OCI-LY7 (cell line): ENCODE measurements around the gene ZNF609. TPM values are rescaled to one million over a fixed set of nuclear protein-coding genes. Genes with fewer than 3 reads are reported as not detected.
"Not testable (repeated sequence)": the region's sequence is repeated elsewhere in the genome, so short reads cannot be mapped to it uniquely, and the experiment has no call there.

Experiments used
- BruUV-seq: library from RNA; stranded (reverse); fragments of 400-500 nt; replicated peaks from 2 replicates; lab custom pipeline; 2021; lab: Mats Ljungman, UMichigan
- CTCF ChIA-PET: fragments of 300-600 bp; sonication (Branson Sonifier 250); formaldehyde crosslinking; loops from one replicate; lab custom pipeline; 2022; ENCODE audit warnings: antibody characterized with exemption; ENCODE audit not compliant: unreplicated experiment; lab: Charles Lee
- POLR2A ChIA-PET: fragments of 300-600 bp; sonication (Branson Sonifier 250); formaldehyde crosslinking; loops from one replicate; lab custom pipeline; 2022; ENCODE audit warnings: antibody characterized with exemption; lab: Charles Lee
- DNase-seq: peaks from one replicate; pipeline ENCODE4 v3.0.0-alpha.2; 2015; ENCODE audit warnings: low spot score
- H2AFZ ChIP-seq: fragments of 200-600 bp; sonication (generic), shearing (Covaris generic); 2 replicates; pipeline ENCODE4 v1.6.1; 2014; ENCODE audit warnings: mild to moderate bottlenecking, antibody characterized with exemption, low read length, moderate library complexity
- H3K27ac ChIP-seq: fragments of 200-600 bp; sonication (generic); 2 replicates; pipeline ENCODE4 v1.5.1; 2014; ENCODE audit warnings: mixed run types, low read depth, mild to moderate bottlenecking, moderate library complexity, low read length, inconsistent platforms; ENCODE audit not compliant: poor library complexity, severe bottlenecking
- H3K36me3 ChIP-seq: fragments of 200-600 bp; sonication (generic); 2 replicates; pipeline ENCODE4 v1.6.1; 2014; ENCODE audit warnings: mild to moderate bottlenecking, antibody characterized with exemption, low read length, moderate library complexity, mixed read lengths; ENCODE audit not compliant: insufficient read depth
- H3K4me1 ChIP-seq: fragments of 200-600 bp; sonication (generic); 2 replicates; pipeline ENCODE4 v1.5.1; 2014; ENCODE audit warnings: mild to moderate bottlenecking, low read length; ENCODE audit not compliant: insufficient read depth, poor library complexity, severe bottlenecking
- H3K4me2 ChIP-seq: fragments of 200-600 bp; sonication (generic); 2 replicates; pipeline ENCODE4 v1.6.1; 2014; ENCODE audit warnings: mild to moderate bottlenecking, low read length
- H3K4me3 ChIP-seq: fragments of 200-600 bp; sonication (generic); 2 replicates; pipeline ENCODE4 v1.5.1; 2014; ENCODE audit warnings: mild to moderate bottlenecking, low read depth, low read length; ENCODE audit not compliant: poor library complexity, severe bottlenecking
- H3K79me2 ChIP-seq: fragments of 200-600 bp; sonication (generic); 2 replicates; pipeline ENCODE4 v1.6.1; 2016; ENCODE audit warnings: low read depth, mild to moderate bottlenecking, low read length, moderate library complexity, mixed read lengths; ENCODE audit not compliant: insufficient read depth
- H3K9me2 ChIP-seq: fragments of 200-600 bp; sonication (generic); 2 replicates; pipeline ENCODE4 v1.6.1; 2016; ENCODE audit warnings: mild to moderate bottlenecking, low read length, mixed read lengths; ENCODE audit not compliant: insufficient read depth
- H3K9me3 ChIP-seq: fragments of 200-600 bp; sonication (generic); 2 replicates; pipeline ENCODE4 v1.6.1; 2014; ENCODE audit warnings: mild to moderate bottlenecking, mixed run types, low read length, mixed read lengths
- H4K20me1 ChIP-seq: fragments of 200-600 bp; sonication (generic); 2 replicates; pipeline ENCODE4 v1.6.1; 2014; ENCODE audit warnings: mild to moderate bottlenecking, antibody characterized with exemption, low read length, moderate library complexity, mixed read lengths; ENCODE audit not compliant: insufficient read depth
- CTCF ChIP-seq: fragments of 200-600 bp; sonication (generic); conservative IDR thresholded peaks from 2 replicates; pipeline ENCODE4 v1.5.1; 2014; ENCODE audit warnings: mild to moderate bottlenecking, antibody characterized with exemption, low read length, moderate library complexity, mixed read lengths
- EZH2phosphoT487 ChIP-seq: fragments of 200-600 bp; sonication (generic); IDR thresholded peaks from 2 replicates; pipeline ENCODE4 v1.6.1; 2018; ENCODE audit warnings: low read depth, borderline replicate concordance, mild to moderate bottlenecking, mixed run types, antibody characterized with exemption, low read length, moderate library complexity, mixed read lengths
- intact Hi-C: fragments of 100-400 bp; cut with micrococcal nuclease; formaldehyde crosslinking; loops from one replicate; pipeline ENCODE4 v1.10.0; 2022; ENCODE audit not compliant: unreplicated experiment
- total RNA-seq, 2 experiments: library from RNA; depleted of rRNA in 1 of 2; stranded (reverse); fragments of >200 nt in 1 of 2; shearing (Covaris generic) in 1 of 2; gene quantifications; 2 replicates each; pipeline ENCODE4 v1.2.3, GENCODE V29; 2014 to 2022

The ZNF609 gene
- total RNA-seq, 2 experiments from 2014 or later = 17.2 to 35.1 TPM

GRCh38 chr15:64599716-64600115, 139.3 kb downstream of the ZNF609 start:
- POLR2A ChIA-PET = interaction anchor here (0.7 kb wide), 1 partner anchor 23 kb away, joined by 5 read pairs; no protein-coding TSS in a partner anchor
- no peaks in the 10 kb centered on the region for H4K20me1 ChIP-seq
- peaks cover 14% of the 10 kb centered on the region for H3K4me1 ChIP-seq
- no peaks in the 10 kb centered on the region for H3K9me3 ChIP-seq
- H3K9me2 ChIP-seq = no peaks in the 10 kb centered on the region
- H2AFZ ChIP-seq = no peak overlapping the region
- H3K4me2 ChIP-seq = no peak overlapping the region
- no peak overlapping the region for H3K4me3 ChIP-seq
- DNase-seq = no peak
- no TSS peak for BruUV-seq
- intact Hi-C loops = no loop called here
- no peaks in the 10 kb centered on the region for H3K36me3 ChIP-seq
- TF ChIP-seq EZH2phosphoT487 = no peak
- no peak for TF ChIP-seq CTCF
- CTCF ChIA-PET = no interaction called here
- H3K27ac ChIP-seq = no peak overlapping the region
- peaks cover 14% of the 10 kb centered on the region; the same call in 1 of the 2 replicates for H3K79me2 ChIP-seq

GRCh38 chr15:64600794-64601193, 140.4 kb downstream of the ZNF609 start:
- Histone ChIP-seq H3K4me3 (no peak overlapping the region), H3K9me2 (no peaks in the 10 kb centered on the region), H3K27ac (no peak overlapping the region), H3K9me3 (no peaks in the 10 kb centered on the region), H3K79me2 (peaks cover 14% of the 10 kb centered on the region; the same call in 1 of the 2 replicates), H3K4me1 (peaks cover 14% of the 10 kb centered on the region), H3K36me3 (no peaks in the 10 kb centered on the region), H2AFZ (no peak overlapping the region), H3K4me2 (no peak overlapping the region), H4K20me1 (no peaks in the 10 kb centered on the region)
- DNase-seq = peak; percentile 13
- no TSS peak for BruUV-seq
- CTCF ChIA-PET = no interaction called here
- POLR2A ChIA-PET = interaction anchor here (0.8 to 1.2 kb wide), 3 partner anchors 16 to 48 kb away, joined by 3 read pairs; no protein-coding TSS in a partner anchor
- no peak for TF ChIP-seq CTCF
- TF ChIP-seq EZH2phosphoT487 = no peak
- intact Hi-C loops = no loop called here

- Histone ChIP-seq H2AFZ (no peak overlapping the region), H3K79me2 (peaks cover 2% of the 10 kb centered on the region; the same call in 1 of the 2 replicates), H3K4me2 (no peak overlapping the region), H3K9me2 (no peaks in the 10 kb centered on the region), H3K4me1 (peaks cover 7% of the 10 kb centered on the region), H3K27ac (no peak overlapping the region), H3K4me3 (no peak overlapping the region), H3K9me3 (no peaks in the 10 kb centered on the region), H3K36me3 (no peaks in the 10 kb centered on the region), H4K20me1 (no peaks in the 10 kb centered on the region)
- ChIA-PET CTCF (no interaction called here), POLR2A (interaction anchor here (0.6 to 0.8 kb wide), 2 partner anchors 116 to 428 kb away, joined by 3 read pairs; no protein-coding TSS in a partner anchor)
- TF ChIP-seq EZH2phosphoT487 (no peak), CTCF (no peak)
- intact Hi-C loops = no loop called here
- no peak for DNase-seq
- no TSS peak for BruUV-seq
Observed at GRCh38 chr15:64604319-64604718, 143.9 kb downstream of the ZNF609 start.

- H4K20me1 ChIP-seq, H3K36me3 ChIP-seq, H2AFZ ChIP-seq, H3K27ac ChIP-seq, H3K9me2 ChIP-seq, H3K79me2 ChIP-seq, CTCF ChIA-PET, intact Hi-C loops, H3K4me2 ChIP-seq, BruUV-seq, DNase-seq, H3K4me3 ChIP-seq, H3K4me1 ChIP-seq, H3K9me3 ChIP-seq: not testable (repeated sequence)
- POLR2A ChIA-PET = interaction anchor here (0.6 to 0.7 kb wide), 3 partner anchors 12 to 671 kb away, joined by 3 to 6 read pairs (median 4); no protein-coding TSS in a partner anchor
Observed at GRCh38 chr15:64607416-64607815, 147.0 kb downstream of the ZNF609 start.
